Activated naive CD4-positive, alpha-beta T cell treated with anti-CD3 and anti-CD28 coated beads for 36 hours (primary cell): ENCODE data around the gene DACT1. TPM values are rescaled to one million over a fixed set of nuclear protein-coding genes. Genes with fewer than 3 reads are reported as not detected.

Source experiments
- CTCF ChIA-PET: fragments of 350-600 bp; sonication (Branson Sonifier 250); formaldehyde crosslinking; loops from one replicate; lab custom pipeline; 2021; ENCODE audit warnings: antibody characterized with exemption; lab: Charles Lee
- DNase-seq: peaks from one replicate; pipeline ENCODE4 v3.0.0-alpha.2; 2020
- H3K27ac Mint-ChIP-seq: one replicate; pipeline ENCODE4 v1.8.0; 2021; ENCODE audit warnings: mild to moderate bottlenecking, mixed read lengths
- H3K27me3 Mint-ChIP-seq: one replicate; pipeline ENCODE4 v1.8.0; 2021; ENCODE audit warnings: low read depth, mixed read lengths
- H3K36me3 Mint-ChIP-seq: one replicate; pipeline ENCODE4 v1.8.0; 2021; ENCODE audit warnings: low read depth, mixed read lengths
- H3K4me1 Mint-ChIP-seq: one replicate; pipeline ENCODE4 v1.8.0; 2021; ENCODE audit warnings: low read depth, mixed read lengths
- H3K4me3 Mint-ChIP-seq: one replicate; pipeline ENCODE4 v1.8.0; 2021; ENCODE audit warnings: mild to moderate bottlenecking, moderate library complexity, mixed read lengths
- H3K9me3 Mint-ChIP-seq: one replicate; pipeline ENCODE4 v1.8.0; 2021; ENCODE audit warnings: mixed read lengths
- intact Hi-C: fragments of 100-400 bp; cut with micrococcal nuclease; formaldehyde crosslinking; loops from one replicate; pipeline ENCODE4 v1.15.1; 2023
- total RNA-seq, 2 experiments: library from RNA; stranded (reverse); gene quantifications; one replicate each; pipeline ENCODE4 v1.2.3, GENCODE V29; 2021

Gene DACT1
- total RNA-seq, 2 experiments from 2014 or later = 4.0 to 5.2 TPM

DNA sequence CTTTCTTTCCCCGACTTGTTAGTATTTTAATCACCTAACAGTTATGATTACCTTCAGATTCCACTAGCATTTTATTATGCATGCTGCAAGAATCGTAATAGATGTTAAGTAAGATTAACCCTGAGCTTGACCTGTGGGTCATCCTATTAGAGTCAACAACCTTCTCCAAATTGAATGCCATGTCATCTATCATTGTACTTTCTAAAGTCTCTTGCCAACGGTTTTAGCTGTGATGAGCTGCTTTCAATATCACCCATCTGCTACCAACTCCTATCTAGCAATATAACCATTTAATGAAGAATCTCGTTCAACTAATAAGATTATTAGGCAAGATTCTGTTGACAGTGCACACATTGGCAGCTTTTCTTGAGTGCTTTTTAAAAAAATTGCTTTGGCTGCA lies 33.7 kb downstream of the DACT1 start:
- H3K4me1 Mint-ChIP-seq = no peaks in the 10 kb centered on the region
- no peaks in the 10 kb centered on the region for H3K27me3 Mint-ChIP-seq
- no peaks in the 10 kb centered on the region for H3K9me3 Mint-ChIP-seq
- H3K4me3 Mint-ChIP-seq = no peak overlapping the region
- H3K36me3 Mint-ChIP-seq = no peaks in the 10 kb centered on the region
- CTCF ChIA-PET = no interaction called here
- H3K27ac Mint-ChIP-seq = no peak overlapping the region
- DNase-seq = no peak
- intact Hi-C loops = no loop called here

DNA sequence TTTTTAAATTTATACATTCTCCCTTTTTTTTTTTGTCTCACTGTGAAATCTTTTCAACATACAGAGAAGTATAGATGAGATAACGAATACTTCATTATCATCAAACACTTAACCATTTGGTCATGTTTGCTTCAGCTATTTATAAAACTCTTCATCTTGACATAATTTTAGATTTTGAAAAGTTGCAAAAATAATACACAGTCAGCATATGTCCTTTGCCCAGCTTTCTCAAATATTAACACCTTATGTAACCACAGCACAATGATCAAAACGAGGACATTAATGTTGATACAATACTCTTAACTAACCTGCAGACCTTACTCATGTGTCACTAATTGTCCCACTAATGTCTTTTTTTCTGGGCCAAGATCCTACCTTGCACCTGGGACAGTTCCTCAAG lies 36.0 kb downstream of the DACT1 start:
- no peak overlapping the region for H3K4me3 Mint-ChIP-seq
- H3K4me1 Mint-ChIP-seq = no peaks in the 10 kb centered on the region
- H3K36me3 Mint-ChIP-seq = no peaks in the 10 kb centered on the region
- H3K27me3 Mint-ChIP-seq = no peaks in the 10 kb centered on the region
- H3K27ac Mint-ChIP-seq = no peak overlapping the region
- DNase-seq = no peak
- CTCF ChIA-PET = interaction anchor here (1.1 kb wide), 1 partner anchor 28 kb away, joined by 3 read pairs; no protein-coding TSS in a partner anchor
- intact Hi-C loops = no loop called here
- H3K9me3 Mint-ChIP-seq = no peaks in the 10 kb centered on the region

DNA sequence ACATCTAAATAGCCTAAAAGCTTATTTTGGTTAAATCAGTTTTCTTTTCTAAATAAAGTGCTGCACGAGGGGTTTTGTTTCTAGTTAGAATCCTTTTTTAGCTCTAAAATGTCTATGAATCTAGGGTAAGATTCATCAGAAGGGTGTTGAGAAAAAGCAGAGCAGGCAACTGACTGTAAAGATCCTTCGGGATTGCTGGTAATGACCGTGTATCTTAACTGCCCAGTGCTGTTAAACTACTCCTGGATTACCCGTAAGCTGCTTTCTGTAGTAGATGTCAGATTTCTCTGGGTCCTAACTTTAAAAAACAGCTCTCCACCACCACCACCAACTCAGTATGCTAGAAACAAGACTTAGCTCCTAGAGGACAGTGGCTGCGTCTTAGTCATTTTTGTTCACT lies 39.2 kb downstream of the DACT1 start:
- Mint-ChIP-seq H3K9me3 (no peaks in the 10 kb centered on the region), H3K27ac (no peak overlapping the region), H3K4me3 (no peak overlapping the region), H3K4me1 (no peaks in the 10 kb centered on the region), H3K27me3 (no peaks in the 10 kb centered on the region), H3K36me3 (no peaks in the 10 kb centered on the region)
- no peak for DNase-seq
- intact Hi-C loops = no loop called here
- CTCF ChIA-PET = interaction anchor here (0.6 kb wide), 1 partner anchor 1626 kb away, joined by 3 read pairs; no protein-coding TSS in a partner anchor

DNA sequence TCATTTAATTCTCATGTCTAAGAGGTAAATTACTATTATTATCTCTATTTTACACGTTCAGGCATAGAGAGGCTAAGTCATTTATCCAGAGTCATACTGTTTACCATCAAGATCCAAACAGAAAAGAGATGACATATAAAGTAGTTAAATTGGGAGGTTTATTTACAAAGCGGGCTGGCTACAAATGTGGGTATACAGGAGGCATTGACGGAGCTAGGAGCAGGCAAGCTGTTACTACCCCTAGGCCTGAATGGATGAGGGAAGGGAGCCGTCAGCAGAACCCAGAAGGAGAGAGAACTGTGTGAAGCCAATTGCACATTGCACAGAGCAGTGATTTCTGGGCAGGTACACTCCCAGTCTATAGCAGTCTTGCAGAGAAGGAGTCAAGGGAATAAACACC lies 39.8 kb downstream of the DACT1 start:
- Mint-ChIP-seq H3K27me3 (no peaks in the 10 kb centered on the region), H3K4me3 (no peak overlapping the region), H3K9me3 (no peaks in the 10 kb centered on the region), H3K4me1 (no peaks in the 10 kb centered on the region), H3K36me3 (no peaks in the 10 kb centered on the region), H3K27ac (no peak overlapping the region)
- CTCF ChIA-PET = no interaction called here
- no peak for DNase-seq
- intact Hi-C loops = no loop called here

DNA sequence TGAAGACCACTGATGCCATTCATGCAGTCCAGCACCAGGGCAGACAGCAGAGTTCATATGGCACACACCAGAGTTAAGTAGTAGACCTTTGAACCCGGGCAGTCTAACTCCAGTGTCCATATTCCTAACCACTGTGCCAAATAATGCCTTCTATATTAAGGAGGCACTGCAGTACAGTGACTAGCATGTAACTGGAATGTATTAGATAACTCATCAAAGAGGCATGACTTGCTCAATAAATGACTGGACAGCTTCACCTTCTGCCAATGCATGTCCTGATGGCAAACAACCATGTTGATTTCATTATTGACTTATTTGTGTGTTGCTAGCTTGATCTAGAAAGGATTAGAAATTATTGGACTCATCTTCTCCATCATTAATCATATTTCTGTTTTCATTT lies 40.2 kb downstream of the DACT1 start:
- H3K36me3 Mint-ChIP-seq = no peaks in the 10 kb centered on the region
- intact Hi-C loops = no loop called here
- H3K27ac Mint-ChIP-seq = no peak overlapping the region
- H3K9me3 Mint-ChIP-seq = no peaks in the 10 kb centered on the region
- H3K4me3 Mint-ChIP-seq = no peak overlapping the region
- DNase-seq = no peak
- CTCF ChIA-PET = interaction anchor here (1.8 kb wide), 1 partner anchor 38 kb away, joined by 4 read pairs; no protein-coding TSS in a partner anchor
- no peaks in the 10 kb centered on the region for H3K4me1 Mint-ChIP-seq
- H3K27me3 Mint-ChIP-seq = no peaks in the 10 kb centered on the region

DNA sequence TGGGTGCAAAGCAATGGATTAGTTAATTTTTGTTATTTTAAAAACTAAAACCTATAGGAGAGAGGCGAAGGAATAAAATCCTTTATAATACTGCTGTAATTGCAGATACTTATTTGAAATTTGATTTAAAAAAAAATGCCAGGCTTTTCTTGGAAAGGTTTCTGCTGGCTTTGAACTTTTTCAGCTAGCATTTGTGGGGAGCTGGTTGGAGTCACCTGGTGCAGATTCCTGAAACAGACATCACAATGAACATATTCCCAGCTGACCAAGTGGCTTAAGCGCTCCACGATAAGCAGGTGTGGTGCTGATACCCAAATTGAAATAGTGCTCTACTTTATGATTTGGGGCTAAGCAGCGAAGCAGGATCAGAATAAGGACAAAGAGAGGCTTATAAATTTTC lies 42.9 kb downstream of the DACT1 start:
- Mint-ChIP-seq H3K4me1 (no peaks in the 10 kb centered on the region), H3K9me3 (no peaks in the 10 kb centered on the region), H3K36me3 (no peaks in the 10 kb centered on the region), H3K4me3 (no peak overlapping the region), H3K27me3 (no peaks in the 10 kb centered on the region), H3K27ac (no peak overlapping the region)
- CTCF ChIA-PET = no interaction called here
- no peak for DNase-seq
- intact Hi-C loops = no loop called here

DNA sequence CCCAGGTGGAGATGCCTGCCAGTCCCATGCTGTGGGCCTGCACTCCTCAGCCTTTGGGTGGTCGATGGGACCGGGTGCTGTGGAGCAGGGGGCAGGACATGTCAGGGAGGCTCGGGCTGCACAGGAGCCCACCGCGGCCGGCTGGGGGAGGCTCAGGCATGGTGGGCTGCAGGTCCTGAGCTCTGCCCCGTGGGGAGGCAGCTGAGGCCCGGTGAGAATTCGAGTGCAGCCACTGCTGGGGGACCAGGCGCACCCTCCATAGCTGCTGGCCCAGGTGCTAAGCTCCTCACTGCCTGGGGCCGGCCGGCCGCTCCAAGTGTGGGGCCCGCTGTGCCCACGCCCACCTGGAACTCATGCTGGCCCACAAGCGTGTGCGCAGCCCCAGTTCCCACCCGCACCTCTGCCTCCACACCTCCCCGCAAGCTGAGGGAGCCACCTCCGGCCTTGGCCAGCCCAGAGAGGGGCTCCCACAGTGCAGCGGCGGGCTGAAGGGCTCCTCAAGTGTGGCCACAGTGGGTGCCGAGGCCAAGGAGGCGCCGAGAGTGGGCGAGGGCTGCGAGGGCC lies 49.6 kb downstream of the DACT1 start:
- DNase-seq = no peak
- no peak overlapping the region for H3K4me3 Mint-ChIP-seq
- no peaks in the 10 kb centered on the region for H3K36me3 Mint-ChIP-seq
- CTCF ChIA-PET = no interaction called here
- H3K4me1 Mint-ChIP-seq = no peaks in the 10 kb centered on the region
- intact Hi-C loops = no loop called here
- H3K9me3 Mint-ChIP-seq = peaks cover 2% of the 10 kb centered on the region
- no peak overlapping the region for H3K27ac Mint-ChIP-seq
- H3K27me3 Mint-ChIP-seq = no peaks in the 10 kb centered on the region

DNA sequence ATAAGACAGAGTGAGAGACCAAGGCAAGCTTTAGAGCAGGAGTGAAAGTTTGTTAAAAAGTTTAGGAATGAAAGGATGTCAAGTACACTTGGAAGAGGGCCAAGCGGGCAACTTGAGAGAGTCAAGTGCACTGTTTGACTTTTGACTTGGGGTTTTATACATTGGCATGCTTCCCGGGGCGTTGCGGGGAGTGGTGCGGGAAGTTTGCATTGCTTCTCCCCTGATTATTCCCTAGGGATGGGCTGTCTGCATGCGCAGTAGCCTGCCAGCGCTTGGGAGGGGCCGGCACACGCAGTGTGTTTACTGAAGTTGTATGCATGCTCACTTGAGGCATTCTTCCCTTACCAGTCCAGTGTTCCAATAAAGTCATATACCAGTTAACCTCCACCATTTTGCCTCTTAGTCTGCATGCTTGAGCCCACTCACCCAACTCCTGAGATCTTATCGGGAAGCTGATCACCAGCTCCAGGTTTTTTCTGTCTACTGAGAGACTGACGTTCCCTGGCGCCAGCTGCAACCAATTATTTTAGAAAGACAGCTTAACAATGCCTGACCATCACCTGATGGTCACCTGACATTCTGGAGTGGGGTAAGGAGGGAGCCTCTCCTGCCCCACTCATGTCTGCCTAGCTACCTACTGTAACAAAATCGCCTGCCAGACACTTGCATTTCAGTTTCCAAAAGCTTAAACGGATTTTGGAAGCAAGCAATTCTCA lies 53.2 kb downstream of the DACT1 start:
- Mint-ChIP-seq H3K4me3 (no peak overlapping the region), H3K27me3 (no peaks in the 10 kb centered on the region), H3K4me1 (no peaks in the 10 kb centered on the region), H3K27ac (no peak overlapping the region), H3K36me3 (no peaks in the 10 kb centered on the region), H3K9me3 (peaks cover 2% of the 10 kb centered on the region)
- CTCF ChIA-PET = interaction anchor here (0.6 kb wide), 2 partner anchors 9 to 308 kb away, joined by 3 read pairs; no protein-coding TSS in a partner anchor
- no peak for DNase-seq
- intact Hi-C loops = no loop called here

GRCh38 chr14:58693048-58693447 lies 55.3 kb downstream of the DACT1 start:
- intact Hi-C loops = no loop called here
- no peaks in the 10 kb centered on the region for H3K4me1 Mint-ChIP-seq
- no peak for DNase-seq

DNA sequence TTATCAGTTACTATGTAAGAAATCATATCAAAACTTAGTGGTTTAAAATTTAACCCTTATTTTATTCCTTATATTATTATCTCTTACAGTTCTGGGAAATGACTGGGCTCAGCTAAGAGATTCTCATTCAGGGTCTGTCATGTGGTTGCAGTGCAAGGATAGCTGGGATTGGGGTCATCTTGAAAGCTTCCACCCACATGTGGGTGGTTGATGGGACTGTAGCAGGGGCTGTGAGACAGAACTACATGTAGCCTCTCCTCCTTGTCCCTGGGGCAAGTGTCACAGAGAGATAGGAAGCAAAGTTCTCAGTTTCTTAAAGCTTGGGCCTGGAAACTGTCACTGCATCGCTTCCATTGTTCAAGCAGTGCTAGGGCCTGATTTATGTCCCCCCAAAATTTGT lies 57.8 kb downstream of the DACT1 start:
- H3K27me3 Mint-ChIP-seq = no peaks in the 10 kb centered on the region
- CTCF ChIA-PET = no interaction called here
- intact Hi-C loops = no loop called here

More at GRCh38 chr14:58693048-58693447, 55.3 kb downstream of the DACT1 start:
- Mint-ChIP-seq H3K27me3 (no peaks in the 10 kb centered on the region), H3K4me3 (no peak overlapping the region), H3K9me3 (no peaks in the 10 kb centered on the region), H3K36me3 (no peaks in the 10 kb centered on the region), H3K27ac (no peak overlapping the region)
- CTCF ChIA-PET = no interaction called here

DNA sequence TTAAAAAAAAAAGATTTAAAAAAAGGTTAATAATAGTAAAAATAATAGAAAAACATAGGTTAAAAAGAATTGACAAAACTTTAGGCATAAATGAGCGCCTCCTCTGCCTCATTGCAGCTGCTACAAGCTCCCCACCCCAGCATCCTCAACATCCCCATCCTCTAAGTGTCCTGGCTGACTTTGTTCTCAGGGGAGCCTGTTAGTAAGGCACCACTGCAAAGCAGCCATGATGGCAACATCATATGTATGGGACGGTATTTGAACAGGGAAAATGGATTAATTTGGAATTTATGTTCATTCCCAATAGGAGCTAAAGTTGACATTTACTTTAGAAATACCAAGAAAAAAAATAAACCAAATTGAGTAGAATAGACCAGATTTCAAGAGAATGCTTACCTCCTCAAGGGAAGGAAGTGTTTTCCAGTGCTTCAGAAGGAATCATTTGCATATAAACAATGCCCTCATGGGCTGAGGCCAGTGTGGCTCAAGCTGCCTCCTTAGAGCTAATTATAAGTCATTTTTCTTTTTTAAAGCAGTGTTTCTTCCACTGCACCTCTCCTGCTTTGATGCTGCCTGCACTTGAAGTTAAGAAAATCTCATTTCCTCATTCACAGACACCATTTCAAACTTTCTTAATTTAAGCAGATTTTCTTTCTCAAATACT lies 59.6 kb downstream of the DACT1 start:
- no peaks in the 10 kb centered on the region for H3K36me3 Mint-ChIP-seq
- DNase-seq = no peak
- H3K9me3 Mint-ChIP-seq = no peaks in the 10 kb centered on the region
- H3K4me3 Mint-ChIP-seq = no peak overlapping the region
- H3K27ac Mint-ChIP-seq = no peak overlapping the region
- H3K4me1 Mint-ChIP-seq = no peaks in the 10 kb centered on the region
- CTCF ChIA-PET = interaction anchor here (0.6 kb wide), 1 partner anchor 86 kb away, joined by 3 read pairs; no protein-coding TSS in a partner anchor
- intact Hi-C loops = no loop called here
- H3K27me3 Mint-ChIP-seq = no peaks in the 10 kb centered on the region

More for the DNA sequence above, 57.8 kb downstream of the DACT1 start:
- Mint-ChIP-seq H3K4me3 (no peak overlapping the region), H3K4me1 (no peaks in the 10 kb centered on the region), H3K36me3 (no peaks in the 10 kb centered on the region), H3K9me3 (no peaks in the 10 kb centered on the region), H3K27ac (no peak overlapping the region)
- DNase-seq = no peak
